A549 (cell line): ENCODE data around the gene WNT5B. TPM values are rescaled to one million over a fixed set of nuclear protein-coding genes. Genes with fewer than 3 reads are reported as not detected.
A peak's percentile ranks its signal among the peaks of the same experiment; 100 is the strongest.

ENCODE experiments used
- ATAC-seq, 2 experiments: fragments of 200-7000 bp in 1 of 2; fragments of >200 bp in 1 of 2; cut with Nextera tagmentation in 1 of 2; cut with Tn5 transposase in 1 of 2; 3 replicates each; pipeline versions ENCODE4 v1.8.0 to v1.9.1; 2018 to 2020; ENCODE audit warnings: mild to moderate bottlenecking in 1 of 2, moderate library complexity in 1 of 2
- CTCF ChIA-PET: fragments of 300-600 bp; sonication (Branson Sonifier 250); formaldehyde crosslinking; extraction: SDS; loops from one replicate; lab custom pipeline; 2021; ENCODE audit warnings: antibody characterized with exemption, inconsistent platforms; lab: Yijun Ruan, JAX
- POLR2A ChIA-PET: fragments of 350-600 bp; formaldehyde crosslinking; extraction: SDS; loops from one replicate; lab custom pipeline; 2021; ENCODE audit warnings: antibody characterized with exemption, inconsistent platforms; lab: Yijun Ruan, JAX
- DNase-seq, 2 experiments: peaks; one replicate each; pipeline versions ENCODE4 v3.0.0 to v3.0.0-alpha.2; 2011 to 2016; ENCODE audit warnings: low read depth in 1 of 2, low spot score in 1 of 2
- FAIRE-seq: peaks from 2 replicates; lab custom pipeline; 2011; peaks lifted over from hg19 to GRCh38; lab: Jason Lieb, UNC
- H3K27ac ChIP-seq, 2 experiments: fragments of >200 bp; sonication (Bioruptor Twin); formaldehyde crosslinking; 3 replicates each; pipeline ENCODE4 v1.5.1; 2016 to 2017
- H3K4me1 ChIP-seq: fragments of >200 bp; sonication (Bioruptor Twin); formaldehyde crosslinking; 3 replicates; pipeline ENCODE4 v1.6.1; 2016
- H3K4me2 ChIP-seq: fragments of >200 bp; sonication (Bioruptor Twin); formaldehyde crosslinking; 3 replicates; pipeline ENCODE4 v1.6.1; 2016
- H3K4me3 ChIP-seq: fragments of >200 bp; sonication (Bioruptor Twin); formaldehyde crosslinking; 3 replicates; pipeline ENCODE4 v1.5.1; 2016
- H3K9me3 ChIP-seq: fragments of >200 bp; sonication (Bioruptor Twin); formaldehyde crosslinking; 3 replicates; pipeline ENCODE4 v1.6.1; 2016
- ATOH8 ChIP-seq: fragments of 250-450 bp; sonication (Bioruptor Pico); IDR thresholded peaks from 2 replicates; pipeline ENCODE4 v1.5.0; 2020; ENCODE audit warnings: low read depth, mild to moderate bottlenecking, moderate library complexity
- BCL3 ChIP-seq: fragments of >200 bp; sonication (Bioruptor Twin); formaldehyde crosslinking; IDR thresholded peaks from 3 replicates; pipeline ENCODE4 v1.6.1; 2016
- CHD4 ChIP-seq: fragments of 200-600 bp; sonication (generic); IDR thresholded peaks from 2 replicates; pipeline ENCODE4 v1.6.1; 2016; ENCODE audit warnings: antibody characterized with exemption, mild to moderate bottlenecking, borderline replicate concordance
- E2F6 ChIP-seq: IDR thresholded peaks from 2 replicates; pipeline ENCODE4 v1.6.1; 2012; ENCODE audit warnings: low read depth, borderline replicate concordance
- EHMT2 ChIP-seq: fragments of 200-600 bp; sonication (generic); IDR thresholded peaks from 2 replicates; pipeline ENCODE4 v1.6.1; 2016; ENCODE audit warnings: antibody characterized with exemption, low read depth, mild to moderate bottlenecking, moderate library complexity
- EP300 ChIP-seq, 2 experiments: fragments of >200 bp; sonication (Bioruptor Twin); formaldehyde crosslinking; IDR thresholded peaks; 2 replicates in 1 of 2; 3 replicates in 1 of 2; pipeline ENCODE4 v1.6.1; 2016 to 2017
- GATA3 ChIP-seq: IDR thresholded peaks from 2 replicates; pipeline ENCODE4 v1.6.1; 2012; ENCODE audit warnings: borderline replicate concordance
- HDAC2 ChIP-seq: fragments of 200-600 bp; sonication (generic); IDR thresholded peaks from 2 replicates; pipeline ENCODE4 v1.6.1; 2016
- HES2 ChIP-seq: fragments of >200 bp; sonication (Bioruptor Twin); formaldehyde crosslinking; IDR thresholded peaks from 2 replicates; pipeline ENCODE4 v1.6.1; 2016
- HEYL ChIP-seq: fragments of 250-450 bp; sonication (Bioruptor Pico); IDR thresholded peaks from 2 replicates; pipeline ENCODE4 v1.8.0; 2021; ENCODE audit warnings: mild to moderate bottlenecking, moderate library complexity
- HMGXB4 ChIP-seq: fragments of 250-450 bp; sonication (Bioruptor Pico); IDR thresholded peaks from 2 replicates; pipeline ENCODE4 v1.5.0; 2021; ENCODE audit warnings: mild to moderate bottlenecking, moderate library complexity, borderline replicate concordance
- HOXA7 ChIP-seq: fragments of 250-450 bp; sonication (Bioruptor Pico); IDR thresholded peaks from 2 replicates; pipeline ENCODE4 v1.5.0; 2020; ENCODE audit warnings: mild to moderate bottlenecking, moderate library complexity
- HOXB13 ChIP-seq: fragments of 250-450 bp; sonication (Bioruptor Pico); IDR thresholded peaks from 2 replicates; pipeline ENCODE4 v1.5.0; 2020; ENCODE audit warnings: low read depth, mild to moderate bottlenecking, moderate library complexity
- MAFK ChIP-seq: fragments of 450-650 bp; IDR thresholded peaks from 2 replicates; pipeline ENCODE4 v1.6.1; 2014; ENCODE audit not compliant: partially characterized antibody
- MAZ ChIP-seq: fragments of 150-350 bp; IDR thresholded peaks from 2 replicates; pipeline ENCODE4 v1.6.1; 2014; ENCODE audit warnings: antibody characterized with exemption, low read depth, low read length, borderline replicate concordance
- NFE2L2 ChIP-seq: fragments of 150-350 bp; conservative IDR thresholded peaks from 2 replicates; pipeline ENCODE4 v1.6.1; 2014; ENCODE audit warnings: low read length
- NPAS2 ChIP-seq: fragments of 250-450 bp; sonication (Bioruptor Pico); IDR thresholded peaks from 2 replicates; pipeline ENCODE4 v1.8.0; 2022; ENCODE audit warnings: mild to moderate bottlenecking, moderate library complexity, borderline replicate concordance
- RCOR1 ChIP-seq: fragments of 150-350 bp; IDR thresholded peaks from 2 replicates; pipeline ENCODE4 v1.6.1; 2014; ENCODE audit warnings: antibody characterized with exemption, low read length, low read depth
- REST ChIP-seq: fragments of 200-600 bp; sonication (generic); IDR thresholded peaks from 2 replicates; pipeline ENCODE4 v1.6.1; 2016; ENCODE audit warnings: antibody characterized with exemption, mild to moderate bottlenecking, moderate library complexity
- RFX5 ChIP-seq: fragments of 450-650 bp; IDR thresholded peaks from 2 replicates; pipeline ENCODE4 v1.7.1; 2014; ENCODE audit warnings: antibody characterized with exemption, mild to moderate bottlenecking, moderate library complexity
- RNF2 ChIP-seq: fragments of 200-600 bp; sonication (generic); IDR thresholded peaks from 2 replicates; pipeline ENCODE4 v1.6.1; 2016; ENCODE audit warnings: low read depth, mild to moderate bottlenecking, antibody characterized with exemption, moderate library complexity, borderline replicate concordance
- SMC3 ChIP-seq: fragments of >200 bp; sonication (Bioruptor Twin); formaldehyde crosslinking; IDR thresholded peaks from 3 replicates; pipeline ENCODE4 v1.6.1; 2018; ENCODE audit warnings: inconsistent platforms
- SREBF2 ChIP-seq: fragments of 450-650 bp; IDR thresholded peaks from 2 replicates; pipeline ENCODE4 v1.6.1; 2014; ENCODE audit warnings: mild to moderate bottlenecking, moderate library complexity
- TFCP2L1 ChIP-seq: fragments of 250-450 bp; sonication (Bioruptor Pico); IDR thresholded peaks from 2 replicates; pipeline ENCODE4 v1.5.0; 2021; ENCODE audit warnings: mild to moderate bottlenecking
- TP53 ChIP-seq: fragments of 250-450 bp; sonication (Bioruptor Pico); IDR thresholded peaks from 2 replicates; pipeline ENCODE4 v1.5.0; 2021; ENCODE audit warnings: mild to moderate bottlenecking, moderate library complexity
- ZC3H11A ChIP-seq: fragments of 450-650 bp; IDR thresholded peaks from 2 replicates; pipeline ENCODE4 v1.6.1; 2014; ENCODE audit warnings: antibody characterized with exemption, mild to moderate bottlenecking
- ZFP36 ChIP-seq: fragments of 450-650 bp; IDR thresholded peaks from 2 replicates; pipeline ENCODE4 v1.6.1; 2014; ENCODE audit warnings: borderline replicate concordance; ENCODE audit not compliant: partially characterized antibody
- WGBS: methylation state at CpG from one replicate; pipeline ENCODE4 v1.1.6; 2017; ENCODE audit errors: missing lambda C conversion rate; 5-methylcytosine and 5-hydroxymethylcytosine counted together
- polyA plus RNA-seq, 4 experiments: library from polyadenylated mRNA; depleted of rRNA in 3 of 4; stranded (reverse); fragments of >200 nt; fragmentation: RNase III in 1 of 4; extraction: RNeasy Plus Mini Kit Qiagen cat#74134 plus additional on column Dnase treatment in 1 of 4; gene quantifications; 2 replicates in 3 of 4; 3 replicates in 1 of 4; pipeline ENCODE4 v1.2.3, GENCODE V29; 2011 to 2017

Gene WNT5B
- polyA plus RNA-seq, 2 of the 4 experiments (the other 2 are of a cell fraction), result 1.3 to 1.6 TPM

DNA sequence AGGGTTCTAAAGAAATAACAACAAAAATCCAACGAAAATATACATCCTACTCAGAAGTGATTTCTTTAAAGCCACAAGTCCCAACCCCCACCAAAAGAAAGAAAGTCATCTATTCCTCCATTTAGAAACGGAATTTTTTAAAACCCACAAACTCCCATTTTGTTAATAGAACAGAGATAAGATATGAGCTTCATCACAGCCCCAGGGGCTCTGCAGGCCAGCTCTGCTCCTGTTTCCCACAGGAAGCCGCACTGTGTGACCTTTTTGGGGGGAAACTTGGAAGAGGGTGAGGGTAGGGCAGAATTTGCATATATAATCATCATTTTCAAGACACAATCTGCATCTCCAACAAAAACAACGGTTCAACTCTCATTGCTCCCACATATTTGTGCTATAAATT lies 37.5 kb upstream of the WNT5B start:
- FAIRE-seq (no peak), ATAC-seq (no peak), DNase-seq (no peak)
- no peak overlapping the region for H3K27ac ChIP-seq
- CTCF ChIA-PET, result interaction anchor here (0.7 to 2.6 kb wide), 3 partner anchors 8 to 14 kb away, joined by 3 to 30 read pairs (median 13); no protein-coding TSS in a partner anchor
- 44% methylated on average over 4 of the region's 4 CpGs for WGBS
- H3K4me3 ChIP-seq, result 0 out of 3 replicates have a peak overlapping the region, but pooled peaks have one; percentile 14
- TF ChIP-seq MAFK (no peak), NFE2L2 (no peak), GATA3 (no peak), EP300 (IDR thresholded peaks at IDR 0.05) (no peak), E2F6 (no peak), TFCP2L1 (CRISPR knock-in tag) (no peak), EHMT2 (no peak), ATOH8 (no peak), NPAS2 (CRISPR knock-in tag) (no peak), REST (no peak), HOXB13 (no peak), RNF2 (no peak), HEYL (CRISPR knock-in tag) (no peak), RCOR1 (no peak), BCL3 (no peak), HDAC2 (no peak), SMC3 (no peak)
- POLR2A ChIA-PET, result no interaction called here
- peaks cover 38% of the 10 kb centered on the region for H3K4me1 ChIP-seq
- no peaks in the 10 kb centered on the region for H3K9me3 ChIP-seq
- peak overlapping the region; percentile 95 for H3K4me2 ChIP-seq

- Histone ChIP-seq H3K4me2 (peak overlapping the region; percentile 95), H3K4me1 (peaks cover 38% of the 10 kb centered on the region), H3K9me3 (no peaks in the 10 kb centered on the region), H3K27ac (peak overlapping the region in 1 of 2 experiments; percentile 31; a peak in 1 of 6 replicates), H3K4me3 (peak overlapping the region; percentile 68)
- DNase-seq (no peak), FAIRE-seq (no peak), ATAC-seq (peak in 1 of 2 experiments; percentile 15; a peak in 3 of 6 replicates)
- CTCF ChIA-PET, result interaction anchor here (0.6 to 3.0 kb wide), 7 partner anchors 9 to 1022 kb away, joined by 3 to 30 read pairs (median 5); partner anchors contain the start of gene RAD52
- WGBS, result 77% methylated on average over 25 of the region's 27 CpGs
- POLR2A ChIA-PET, result interaction anchor here (1.1 kb wide), 1 partner anchor 10 kb away, joined by 3 read pairs; no protein-coding TSS in a partner anchor
- TF ChIP-seq HOXA7 (CRISPR knock-in tag) (no peak), ZC3H11A (no peak), TP53 (CRISPR knock-in tag) (no peak), HMGXB4 (CRISPR knock-in tag) (no peak), HES2 (no peak), NFE2L2 (no peak), ZFP36 (no peak), MAZ (no peak), CHD4 (no peak), EHMT2 (no peak), RFX5 (no peak), RCOR1 (no peak), E2F6 (no peak), SREBF2 (no peak), HEYL (CRISPR knock-in tag) (no peak)
Measured at GRCh38 chr12:1592444-1593173, 36.4 kb upstream of the WNT5B start.
